K562 (cell line): ENCODE results near the gene ADRA1B. TPM values are rescaled to one million over a fixed set of nuclear protein-coding genes. Genes with fewer than 3 reads are reported as not detected.

ENCODE experiments used
- ELF1 ChIP-seq: fragments of 200-800 bp; sonication (Bioruptor generic); IDR thresholded peaks from 2 replicates; pipeline ENCODE4 v1.6.1; 2016; ENCODE audit warnings: missing genetic modification characterization, missing compliant biosample characterization
- IRF9 ChIP-seq: fragments of 450-650 bp; IDR thresholded peaks from 2 replicates; pipeline ENCODE4 v1.6.1; 2016; ENCODE audit warnings: missing biosample characterization, missing genetic modification characterization
- KLF10 ChIP-seq: fragments of 250-450 bp; sonication (Bioruptor Pico); IDR thresholded peaks from 2 replicates; pipeline ENCODE4 v1.6.1; 2021; ENCODE audit warnings: matching md5 sums
- MAZ ChIP-seq, 2 experiments: fragments of 450-650 bp in 1 of 2; sonication (generic) in 1 of 2; formaldehyde crosslinking; IDR thresholded peaks in 1 of 2; conservative IDR thresholded peaks in 1 of 2; 2 replicates each; pipeline versions ENCODE4 v1.4.0 to v1.5.0; 2020; ENCODE audit warnings: mild to moderate bottlenecking in 1 of 2, missing genetic modification reagents in 1 of 2
- MXI1 ChIP-seq: IDR thresholded peaks from 2 replicates; pipeline ENCODE4 v1.6.1; 2011; ENCODE audit warnings: low read depth, mild to moderate bottlenecking, improper control_type of control experiment, low read length
- REST ChIP-seq, 2 experiments: fragments of 450-650 bp; formaldehyde crosslinking in 1 of 2; IDR thresholded peaks; 2 replicates each; pipeline versions ENCODE4 v1.4.0 to v1.6.1; 2014 to 2020; ENCODE audit warnings: mild to moderate bottlenecking in 2 of 2, borderline replicate concordance in 1 of 2, low read depth in 1 of 2
- SUPT5H ChIP-seq: fragments of 450-650 bp; IDR thresholded peaks from 2 replicates; pipeline ENCODE4 v1.6.1; 2016
- ZNF511 ChIP-seq: sonication (generic); formaldehyde crosslinking; IDR thresholded peaks from 2 replicates; pipeline ENCODE4 v1.8.0; 2022; ENCODE audit warnings: mild to moderate bottlenecking, missing genetic modification reagents
- polyA plus RNA-seq, 8 experiments: library from polyadenylated mRNA; depleted of rRNA in 4 of 8; stranded (reverse) in 5 of 8; unstranded in 3 of 8; fragments of >200 nt; fragmentation: Nextera tagmentation in 2 of 8; fragmentation: Illumina TruSeq in 1 of 8; extraction: Ambion mirVana in 2 of 8; extraction: Trizol in 1 of 8; gene quantifications; 2 replicates each; pipeline versions ENCODE4 v1.2.1 to v1.2.3, GENCODE V29; 2011 to 2014; ENCODE audit warnings: inconsistent platforms in 1 of 8, missing spikeins in 1 of 8
- total RNA-seq, 7 experiments: library from RNA; depleted of rRNA in 6 of 7; stranded (reverse); fragments of >200 nt in 6 of 7; fragmentation: Illumina TruSeq in 2 of 7; extraction: Trizol in 2 of 7; gene quantifications; 2 replicates each; pipeline versions ENCODE4 v1.2.1 to v1.2.3, GENCODE V29; 2011 to 2021; ENCODE audit warnings: low replicate concordance in 1 of 7
- TF ChIP-seq, protein P1 (sequence below): fragments of 200-800 bp; sonication (Bioruptor generic); IDR thresholded peaks from 2 replicates; pipeline ENCODE4 v1.6.1; 2017; ENCODE audit warnings: missing genetic modification characterization, missing compliant biosample characterization
- TF ChIP-seq, protein P2 (sequence below): fragments of 450-650 bp; formaldehyde crosslinking; IDR thresholded peaks from 2 replicates; pipeline ENCODE4 v1.4.0; 2022; ENCODE audit warnings: missing genetic modification characterization

Gene ADRA1B
- total and polyA plus RNA-seq, 9 of the 15 experiments (the other 6 are each of a cell fraction or from before 2014, with no cell fraction given) = not detected

- TF ChIP-seq ELF1 (no peak), MXI1 (no peak), REST (IDR thresholded peaks at IDR 0.05; ENCODE audit: borderline replicate concordance) (peak; percentile 34; the same call in 1 of the 2 replicates), REST (CRISPR knock-in tag; IDR thresholded peaks at IDR 0.05; ENCODE audit: low read depth) (no peak), SUPT5H (no peak), MAZ (CRISPR knock-in tag; conservative IDR thresholded peaks at IDR 0.05 in 1 of 2, IDR thresholded peaks at IDR 0.05 in 1 of 2) (0 out of 4 replicates have a peak, but pooled peaks of 1 of the 2 experiments have one; percentile 25), KLF10 (CRISPR knock-in tag) (no peak), IRF9 (tag) (no peak), ZNF511 (CRISPR knock-in tag) (no peak)
- TF ChIP-seq, protein P1, sequence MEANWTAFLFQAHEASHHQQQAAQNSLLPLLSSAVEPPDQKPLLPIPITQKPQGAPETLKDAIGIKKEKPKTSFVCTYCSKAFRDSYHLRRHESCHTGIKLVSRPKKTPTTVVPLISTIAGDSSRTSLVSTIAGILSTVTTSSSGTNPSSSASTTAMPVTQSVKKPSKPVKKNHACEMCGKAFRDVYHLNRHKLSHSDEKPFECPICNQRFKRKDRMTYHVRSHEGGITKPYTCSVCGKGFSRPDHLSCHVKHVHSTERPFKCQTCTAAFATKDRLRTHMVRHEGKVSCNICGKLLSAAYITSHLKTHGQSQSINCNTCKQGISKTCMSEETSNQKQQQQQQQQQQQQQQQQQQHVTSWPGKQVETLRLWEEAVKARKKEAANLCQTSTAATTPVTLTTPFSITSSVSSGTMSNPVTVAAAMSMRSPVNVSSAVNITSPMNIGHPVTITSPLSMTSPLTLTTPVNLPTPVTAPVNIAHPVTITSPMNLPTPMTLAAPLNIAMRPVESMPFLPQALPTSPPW (CRISPR knock-in tag) = peak; percentile 67
- TF ChIP-seq, protein P2, sequence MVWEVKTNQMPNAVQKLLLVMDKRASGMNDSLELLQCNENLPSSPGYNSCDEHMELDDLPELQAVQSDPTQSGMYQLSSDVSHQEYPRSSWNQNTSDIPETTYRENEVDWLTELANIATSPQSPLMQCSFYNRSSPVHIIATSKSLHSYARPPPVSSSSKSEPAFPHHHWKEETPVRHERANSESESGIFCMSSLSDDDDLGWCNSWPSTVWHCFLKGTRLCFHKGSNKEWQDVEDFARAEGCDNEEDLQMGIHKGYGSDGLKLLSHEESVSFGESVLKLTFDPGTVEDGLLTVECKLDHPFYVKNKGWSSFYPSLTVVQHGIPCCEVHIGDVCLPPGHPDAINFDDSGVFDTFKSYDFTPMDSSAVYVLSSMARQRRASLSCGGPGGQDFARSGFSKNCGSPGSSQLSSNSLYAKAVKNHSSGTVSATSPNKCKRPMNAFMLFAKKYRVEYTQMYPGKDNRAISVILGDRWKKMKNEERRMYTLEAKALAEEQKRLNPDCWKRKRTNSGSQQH (CRISPR knock-in tag) = no peak
Measured at GRCh38 chr5:159915904-159916840, at the start of gene ADRA1B (continued).
